CD4-positive, alpha-beta T cell (primary cell): ENCODE results near the gene PLS3. TPM values are rescaled to one million over a fixed set of nuclear protein-coding genes. Genes with fewer than 3 reads are reported as not detected.

Source experiments
- ATAC-seq: fragments of 200-7000 bp; cut with Tn5 transposase; one replicate; pipeline ENCODE4 v1.10.0; 2022; ENCODE audit warnings: mild to moderate bottlenecking; ENCODE audit not compliant: poor library complexity
- CTCF ChIA-PET: fragments of 350-600 bp; sonication (Branson Sonifier 250); formaldehyde crosslinking; loops from one replicate; lab custom pipeline; 2021; ENCODE audit warnings: antibody characterized with exemption, inconsistent platforms; lab: Charles Lee
- POLR2A ChIA-PET: fragments of 350-600 bp; sonication (Branson Sonifier 250); formaldehyde crosslinking; loops from one replicate; lab custom pipeline; 2021; ENCODE audit warnings: antibody characterized with exemption, inconsistent platforms; lab: Charles Lee
- DNase-seq, 14 experiments: peaks; one replicate each; pipeline ENCODE4 v3.0.0-alpha.2; 2013 to 2020; ENCODE audit warnings: mixed read lengths in 2 of 14
- H3K27ac ChIP-seq, 2 donors: one replicate each; pipeline versions ENCODE4 v1.5.1 to v1.7.0; 2013; ENCODE audit warnings: low read length in 2 of 2, low read depth in 1 of 2, mild to moderate bottlenecking in 1 of 2
- H3K27me3 ChIP-seq, 2 experiments: 1 replicate in 1 of 2; 2 replicates in 1 of 2; pipeline versions ENCODE4 v1.6.1 to v1.7.0; 2013; ENCODE audit warnings: low read length in 2 of 2, control low read depth in 1 of 2, mild to moderate bottlenecking in 1 of 2, moderate library complexity in 1 of 2; ENCODE audit not compliant: insufficient read depth in 2 of 2, control insufficient read depth in 1 of 2
- H3K36me3 ChIP-seq: one replicate; pipeline ENCODE4 v1.6.1; 2013; ENCODE audit warnings: low read length, control low read depth; ENCODE audit not compliant: insufficient read depth
- H3K4me1 ChIP-seq: one replicate; pipeline ENCODE4 v1.6.1; 2013; ENCODE audit warnings: low read length, control low read depth; ENCODE audit not compliant: insufficient read depth
- H3K4me3 ChIP-seq: one replicate; pipeline ENCODE4 v1.5.1; 2013; ENCODE audit warnings: mild to moderate bottlenecking, low read length, moderate library complexity
- H3K9me3 ChIP-seq, 2 experiments: 1 replicate in 1 of 2; 2 replicates in 1 of 2; pipeline versions ENCODE4 v1.6.1 to v1.7.0; 2013; ENCODE audit warnings: low read length in 2 of 2, mild to moderate bottlenecking in 2 of 2, control low read depth in 1 of 2, moderate library complexity in 1 of 2; ENCODE audit not compliant: control insufficient read depth in 1 of 2, insufficient read depth in 1 of 2
- H3K27ac Mint-ChIP-seq: one replicate; pipeline ENCODE4 v1.8.0; 2020; ENCODE audit warnings: mixed read lengths
- H3K27me3 Mint-ChIP-seq: one replicate; pipeline ENCODE4 v1.8.0; 2021; ENCODE audit warnings: mixed read lengths
- H3K36me3 Mint-ChIP-seq: one replicate; pipeline ENCODE4 v1.8.0; 2021; ENCODE audit warnings: low read depth, mixed read lengths
- H3K4me1 Mint-ChIP-seq: one replicate; pipeline ENCODE4 v1.8.0; 2021; ENCODE audit warnings: low read depth, mixed read lengths
- H3K4me3 Mint-ChIP-seq: one replicate; pipeline ENCODE4 v1.8.0; 2020; ENCODE audit warnings: mild to moderate bottlenecking, mixed read lengths
- H3K9me3 Mint-ChIP-seq: one replicate; pipeline ENCODE4 v1.8.0; 2020; ENCODE audit warnings: mixed read lengths
- intact Hi-C, 2 experiments: fragments of 100-400 bp; cut with DNase I in 1 of 2; cut with micrococcal nuclease in 1 of 2; formaldehyde crosslinking; loops; one replicate each; pipeline versions ENCODE4 v1.15.1 to v1.9.0; 2023 to 2025; cut with DNase I, micrococcal nuclease
- total RNA-seq, 174 experiments: library from RNA in 2 of 174; stranded (reverse) in 2 of 174; gene quantifications; one replicate each; pipeline ENCODE4 v1.2.3 and lab custom pipeline; 2021 to 2026
- TF ChIP-seq, protein P1 (sequence below): fragments of 200-600 bp; IDR thresholded peaks from one replicate; pipeline ENCODE4 v1.8.0; 2022; ENCODE audit warnings: antibody characterized with exemption, mild to moderate bottlenecking

PLS3 gene
- total RNA-seq, 2 experiments from 2014 or later: 0.45 TPM; not detected in 1

DNA sequence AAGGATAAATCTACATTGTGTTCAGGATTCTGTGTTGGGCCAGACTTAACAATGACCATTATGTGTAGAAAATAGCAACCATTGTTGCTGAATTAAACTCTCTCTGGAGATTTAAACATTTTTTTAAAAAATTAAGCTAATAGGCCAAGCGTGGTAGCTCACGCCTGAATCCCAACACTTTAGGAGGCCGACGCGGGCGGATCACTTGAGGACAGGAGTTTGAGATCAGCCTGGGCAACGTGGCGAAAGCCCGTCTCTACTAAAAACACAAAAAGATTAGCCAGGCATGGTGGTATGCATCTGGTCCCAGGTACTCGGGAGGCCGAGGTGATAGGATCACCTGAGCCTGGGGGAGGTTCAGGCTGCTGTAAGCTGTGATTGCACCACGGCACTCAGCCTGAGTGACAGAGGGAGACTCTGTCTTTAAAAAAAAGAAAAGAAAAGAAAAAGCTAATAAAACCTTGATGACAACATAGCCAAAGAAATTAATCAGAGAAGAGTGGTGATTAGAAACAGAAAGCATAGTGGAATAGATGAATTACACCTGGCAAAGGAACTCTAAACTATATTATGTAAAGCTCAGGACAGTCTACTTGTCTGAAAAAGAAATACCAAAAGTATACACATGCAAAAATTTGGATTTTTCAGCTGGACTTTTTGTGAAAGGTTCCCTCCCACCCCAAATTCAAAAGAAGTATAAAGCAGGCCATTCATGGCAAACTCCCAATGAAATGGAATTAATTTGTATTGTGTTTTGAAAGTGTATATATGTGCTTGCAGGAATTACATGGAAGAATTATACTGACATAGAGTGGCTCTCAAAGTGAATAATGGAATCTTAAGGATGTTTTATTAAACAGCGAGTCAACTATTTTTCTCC is 21.9 kb downstream of the PLS3 start:
- no peaks in the 10 kb centered on the region for H3K27me3 Mint-ChIP-seq
- no peaks in the 10 kb centered on the region for H3K9me3 Mint-ChIP-seq
- no peaks in the 10 kb centered on the region for H3K36me3 Mint-ChIP-seq
- no peak overlapping the region for H3K27ac Mint-ChIP-seq
- Histone ChIP-seq H3K27ac (no peak overlapping the region), H3K27me3 (no peaks in the 10 kb centered on the region), H3K4me3 (no peak overlapping the region), H3K9me3 (no peaks in the 10 kb centered on the region), H3K36me3 (no peaks in the 10 kb centered on the region), H3K4me1 (no peaks in the 10 kb centered on the region)
- POLR2A ChIA-PET: no interaction called here
- H3K4me3 Mint-ChIP-seq: no peak overlapping the region
- TF ChIP-seq, protein P1, sequence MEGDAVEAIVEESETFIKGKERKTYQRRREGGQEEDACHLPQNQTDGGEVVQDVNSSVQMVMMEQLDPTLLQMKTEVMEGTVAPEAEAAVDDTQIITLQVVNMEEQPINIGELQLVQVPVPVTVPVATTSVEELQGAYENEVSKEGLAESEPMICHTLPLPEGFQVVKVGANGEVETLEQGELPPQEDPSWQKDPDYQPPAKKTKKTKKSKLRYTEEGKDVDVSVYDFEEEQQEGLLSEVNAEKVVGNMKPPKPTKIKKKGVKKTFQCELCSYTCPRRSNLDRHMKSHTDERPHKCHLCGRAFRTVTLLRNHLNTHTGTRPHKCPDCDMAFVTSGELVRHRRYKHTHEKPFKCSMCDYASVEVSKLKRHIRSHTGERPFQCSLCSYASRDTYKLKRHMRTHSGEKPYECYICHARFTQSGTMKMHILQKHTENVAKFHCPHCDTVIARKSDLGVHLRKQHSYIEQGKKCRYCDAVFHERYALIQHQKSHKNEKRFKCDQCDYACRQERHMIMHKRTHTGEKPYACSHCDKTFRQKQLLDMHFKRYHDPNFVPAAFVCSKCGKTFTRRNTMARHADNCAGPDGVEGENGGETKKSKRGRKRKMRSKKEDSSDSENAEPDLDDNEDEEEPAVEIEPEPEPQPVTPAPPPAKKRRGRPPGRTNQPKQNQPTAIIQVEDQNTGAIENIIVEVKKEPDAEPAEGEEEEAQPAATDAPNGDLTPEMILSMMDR: no peak
- intact Hi-C loops: no loop called here
- DNase-seq (no peak), ATAC-seq (no peak)
- no peaks in the 10 kb centered on the region for H3K4me1 Mint-ChIP-seq
- CTCF ChIA-PET: interaction anchor here (1.1 kb wide), 1 partner anchor 10 kb away, joined by 3 read pairs; no protein-coding TSS in a partner anchor

DNA sequence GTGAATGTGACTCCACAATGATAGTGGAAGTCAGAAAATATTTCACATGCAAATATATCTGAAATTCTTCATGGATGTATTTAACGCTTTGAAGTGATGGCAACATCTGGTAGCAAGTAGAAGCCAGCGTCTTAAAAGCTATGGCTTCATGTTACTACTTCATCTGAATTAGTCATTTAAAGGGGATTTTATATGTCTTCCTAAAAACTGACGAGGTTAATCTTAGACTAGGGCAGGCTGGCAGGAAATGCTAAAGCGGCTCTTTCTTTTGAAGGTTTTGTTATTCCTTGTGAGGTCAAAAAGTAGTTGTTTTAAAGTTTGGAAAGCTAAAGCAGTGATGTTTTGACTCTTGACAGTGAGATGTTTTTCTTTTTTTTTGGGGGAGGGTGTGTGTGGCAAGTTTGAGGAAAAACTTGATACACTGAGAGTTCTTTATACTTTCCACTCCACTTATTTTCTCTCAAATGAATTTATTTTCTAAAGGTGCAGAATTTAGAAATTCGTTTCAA is 22.6 kb downstream of the PLS3 start:
- no peak overlapping the region for H3K4me3 ChIP-seq
- Mint-ChIP-seq H3K27me3 (no peaks in the 10 kb centered on the region), H3K36me3 (no peaks in the 10 kb centered on the region), H3K4me3 (no peak overlapping the region), H3K9me3 (no peaks in the 10 kb centered on the region), H3K4me1 (no peaks in the 10 kb centered on the region), H3K27ac (no peak overlapping the region)
- H3K27me3 ChIP-seq: no peaks in the 10 kb centered on the region
- H3K9me3 ChIP-seq: no peaks in the 10 kb centered on the region
- DNase-seq: no peak
- no peak for ATAC-seq
- ChIA-PET CTCF (interaction anchor here (1.1 kb wide), 1 partner anchor 9 kb away, joined by 3 read pairs; no protein-coding TSS in a partner anchor), POLR2A (no interaction called here)
- TF ChIP-seq, protein P1: no peak
- intact Hi-C loops: no loop called here
- no peak overlapping the region for H3K27ac ChIP-seq
- H3K36me3 ChIP-seq: no peaks in the 10 kb centered on the region
- no peaks in the 10 kb centered on the region for H3K4me1 ChIP-seq

GRCh38 chrX:115584696-115585095 is 23.7 kb downstream of the PLS3 start:
- Histone ChIP-seq H3K27ac (no peak overlapping the region), H3K27me3 (no peaks in the 10 kb centered on the region), H3K9me3 (no peaks in the 10 kb centered on the region), H3K36me3 (no peaks in the 10 kb centered on the region), H3K4me3 (no peak overlapping the region), H3K4me1 (no peaks in the 10 kb centered on the region)
- Mint-ChIP-seq H3K36me3 (no peaks in the 10 kb centered on the region), H3K4me3 (no peak overlapping the region), H3K27ac (no peak overlapping the region), H3K9me3 (no peaks in the 10 kb centered on the region), H3K27me3 (no peaks in the 10 kb centered on the region), H3K4me1 (no peaks in the 10 kb centered on the region)
- DNase-seq (no peak), ATAC-seq (no peak)
- ChIA-PET CTCF (no interaction called here), POLR2A (no interaction called here)
- TF ChIP-seq, protein P1: no peak
- intact Hi-C loops: no loop called here
